ENCODE measurements around the gene INO80C.

Gene INO80C

GRCh38 chr18:35443847-35444246 is 53.9 kb downstream of the INO80C start:
- Histone ChIP-seq H3K36me3 (replicated peaks) (no peaks in the 10 kb centered on the region), H3K4me3 (ENCODE audit: low read depth, low read length) (no peak overlapping the region), H3K27me3 (replicated peaks) (no peaks in the 10 kb centered on the region), H3K27ac (no peak overlapping the region)
- no peak for DNase-seq
- no peak for TF ChIP-seq CTCF (IDR thresholded peaks at IDR 0.05; ENCODE audit: low read depth, low read length, missing control alignments)
- in situ Hi-C loops (cut with HindIII; ENCODE audit: low pct_ligation_motif_present, low sequenced_read_pairs), result no loop called here

- TF ChIP-seq CTCF (IDR thresholded peaks at IDR 0.05; ENCODE audit: low read depth, low read length, missing control alignments), result no peak
- H3K4me3 ChIP-seq (ENCODE audit: low read depth, low read length), result no peak overlapping the region
- no peaks in the 10 kb centered on the region for H3K27me3 ChIP-seq (replicated peaks)
- no peaks in the 10 kb centered on the region for H3K36me3 ChIP-seq (replicated peaks)
- in situ Hi-C loops (cut with HindIII; ENCODE audit: low pct_ligation_motif_present, low sequenced_read_pairs), result no loop called here
- H3K27ac ChIP-seq, result no peak overlapping the region
- no peak for DNase-seq
These were observed 54.3 kb downstream of the INO80C start for GRCh38 chr18:35443434-35443833.

DNA sequence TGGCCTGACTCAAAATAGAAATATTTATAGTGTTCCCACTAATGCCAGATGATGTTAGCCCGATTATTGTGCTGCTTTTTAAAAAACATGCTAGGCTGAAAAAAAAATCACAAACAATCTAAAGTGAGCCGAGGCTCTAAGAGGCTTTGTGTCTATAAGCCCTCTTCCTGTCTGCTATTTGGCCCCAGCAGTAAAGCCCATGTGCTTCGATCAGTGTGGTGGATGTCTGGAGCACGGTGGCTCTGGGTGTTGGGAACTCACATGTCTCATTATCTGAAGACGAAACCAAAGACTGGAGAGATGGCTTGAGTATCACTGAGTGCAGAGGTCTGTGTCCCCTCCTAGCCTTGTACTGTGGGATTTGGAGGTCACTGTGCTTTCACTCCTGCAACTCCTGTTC is 55.1 kb downstream of the INO80C start:
- H3K27ac ChIP-seq, result no peak overlapping the region
- in situ Hi-C loops (cut with HindIII; ENCODE audit: low pct_ligation_motif_present, low sequenced_read_pairs), result no loop called here
- no peaks in the 10 kb centered on the region for H3K36me3 ChIP-seq (replicated peaks)
- DNase-seq, result no peak
- H3K27me3 ChIP-seq (replicated peaks), result no peaks in the 10 kb centered on the region
- H3K4me3 ChIP-seq (ENCODE audit: low read depth, low read length), result no peak overlapping the region
- TF ChIP-seq CTCF (IDR thresholded peaks at IDR 0.05; ENCODE audit: low read depth, low read length, missing control alignments), result no peak

DNA sequence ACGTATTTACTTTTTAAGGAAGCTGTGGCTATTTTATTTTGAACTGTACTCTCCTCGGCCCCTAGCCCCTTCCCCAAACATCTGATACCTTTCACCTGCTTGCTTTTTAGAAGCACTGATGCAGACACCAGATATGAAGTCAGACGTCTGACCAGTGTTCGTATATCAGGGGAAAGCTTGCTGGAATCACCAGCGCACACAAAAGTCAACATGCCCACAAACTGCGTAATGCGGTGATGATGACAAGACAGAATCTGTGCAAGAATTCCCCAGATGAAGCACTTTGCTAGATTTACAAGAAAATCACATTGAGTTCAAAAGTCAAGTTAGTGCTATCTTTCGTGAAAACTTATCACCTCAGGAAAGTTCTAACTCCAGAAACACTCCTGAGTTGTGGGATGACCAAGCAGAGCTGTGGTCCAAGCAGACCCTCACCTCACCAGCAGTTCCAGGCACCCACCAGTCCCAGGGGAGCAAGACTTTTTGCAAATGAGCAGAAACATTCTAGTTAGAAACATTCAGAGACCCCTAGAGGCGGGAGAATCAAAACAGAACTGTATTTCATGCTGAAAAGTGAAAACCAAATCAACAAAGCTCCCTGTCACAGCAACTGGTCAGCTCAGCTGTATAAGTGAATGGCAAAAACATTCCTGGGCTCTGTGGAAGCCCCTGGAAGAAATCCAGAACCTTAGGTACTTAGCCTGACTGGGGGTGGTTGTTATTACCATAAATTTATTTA is 55.7 kb downstream of the INO80C start:
- Histone ChIP-seq H3K27ac (no peak overlapping the region), H3K4me3 (ENCODE audit: low read depth, low read length) (no peak overlapping the region), H3K36me3 (replicated peaks) (no peaks in the 10 kb centered on the region), H3K27me3 (replicated peaks) (no peaks in the 10 kb centered on the region)
- no peak for DNase-seq
- in situ Hi-C loops (cut with HindIII; ENCODE audit: low pct_ligation_motif_present, low sequenced_read_pairs), result no loop called here
- TF ChIP-seq CTCF (IDR thresholded peaks at IDR 0.05; ENCODE audit: low read depth, low read length, missing control alignments), result peak; percentile 30

DNA sequence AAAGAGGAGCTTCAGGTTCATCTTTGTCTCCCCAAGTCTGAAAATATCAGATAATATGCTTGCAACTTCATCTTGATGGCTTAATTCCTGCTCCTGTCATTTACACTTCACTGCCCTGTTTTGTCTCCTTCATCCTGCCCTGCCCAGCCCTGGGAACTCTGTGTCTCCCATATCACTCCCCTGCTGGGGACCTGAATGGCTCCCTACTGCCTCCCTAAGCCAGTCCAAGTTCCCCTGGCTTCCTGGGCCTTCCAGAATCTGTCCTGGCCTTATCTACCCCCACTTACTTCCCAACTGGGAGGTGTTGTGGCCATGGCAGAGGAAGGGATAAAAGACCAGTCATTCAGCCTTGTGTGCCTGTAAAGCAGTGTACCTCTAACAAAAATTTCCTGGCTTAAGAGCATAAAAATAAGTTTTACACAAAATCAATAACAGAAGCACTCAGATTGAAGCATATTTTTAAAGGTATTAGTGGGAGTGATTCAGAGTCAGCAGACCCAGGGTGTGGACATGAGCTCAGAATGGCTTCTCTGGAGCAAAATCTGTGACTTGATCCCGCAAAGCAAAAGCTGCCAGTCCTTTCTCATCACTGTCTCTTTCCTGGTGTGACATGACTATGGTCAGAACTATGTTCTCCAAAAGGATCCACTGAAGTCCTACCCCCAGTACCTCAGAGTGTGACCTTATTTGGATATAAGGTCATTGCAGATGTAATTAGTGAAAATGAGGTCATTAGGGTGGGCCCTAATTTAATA is 59.1 kb downstream of the INO80C start:
- no peak for TF ChIP-seq CTCF (IDR thresholded peaks at IDR 0.05; ENCODE audit: low read depth, low read length, missing control alignments)
- Histone ChIP-seq H3K27ac (peak overlapping the region; percentile 25), H3K27me3 (replicated peaks) (no peaks in the 10 kb centered on the region), H3K36me3 (replicated peaks) (no peaks in the 10 kb centered on the region), H3K4me3 (ENCODE audit: low read depth, low read length) (no peak overlapping the region)
- no peak for DNase-seq
- in situ Hi-C loops (cut with HindIII; ENCODE audit: low pct_ligation_motif_present, low sequenced_read_pairs), result no loop called here
